Measurements from ENCODE around the gene IGSF8.

GRCh38 chr1:160143695-160144094 lies 45.3 kb upstream of the IGSF8 start:
- TF ChIP-seq, protein P1, sequence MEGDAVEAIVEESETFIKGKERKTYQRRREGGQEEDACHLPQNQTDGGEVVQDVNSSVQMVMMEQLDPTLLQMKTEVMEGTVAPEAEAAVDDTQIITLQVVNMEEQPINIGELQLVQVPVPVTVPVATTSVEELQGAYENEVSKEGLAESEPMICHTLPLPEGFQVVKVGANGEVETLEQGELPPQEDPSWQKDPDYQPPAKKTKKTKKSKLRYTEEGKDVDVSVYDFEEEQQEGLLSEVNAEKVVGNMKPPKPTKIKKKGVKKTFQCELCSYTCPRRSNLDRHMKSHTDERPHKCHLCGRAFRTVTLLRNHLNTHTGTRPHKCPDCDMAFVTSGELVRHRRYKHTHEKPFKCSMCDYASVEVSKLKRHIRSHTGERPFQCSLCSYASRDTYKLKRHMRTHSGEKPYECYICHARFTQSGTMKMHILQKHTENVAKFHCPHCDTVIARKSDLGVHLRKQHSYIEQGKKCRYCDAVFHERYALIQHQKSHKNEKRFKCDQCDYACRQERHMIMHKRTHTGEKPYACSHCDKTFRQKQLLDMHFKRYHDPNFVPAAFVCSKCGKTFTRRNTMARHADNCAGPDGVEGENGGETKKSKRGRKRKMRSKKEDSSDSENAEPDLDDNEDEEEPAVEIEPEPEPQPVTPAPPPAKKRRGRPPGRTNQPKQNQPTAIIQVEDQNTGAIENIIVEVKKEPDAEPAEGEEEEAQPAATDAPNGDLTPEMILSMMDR (conservative IDR thresholded peaks at IDR 0.05; ENCODE audit: low read depth, low read length) = no peak
- no peak for TF ChIP-seq EZH2 (IDR thresholded peaks at IDR 0.05; ENCODE audit: borderline replicate concordance, low read depth, low read length, poor library complexity, severe bottlenecking)

Measured in A673 (cell line).